Stimulated activated memory B cell treated with anti-CD40 and anti-IgM and Interleukin-4, amounts not matched to agents 10 μg/mL and 1 μg/mL and 100 μg/mL, for 72 hours (primary cell): ENCODE measurements around the gene SAPCD1.

Source experiments
- ATAC-seq: fragments of 150-1000 bp; cut with Tn5 transposase; 2 replicates; pipeline ENCODE4 v1.10.0; 2021
- H3K27ac Mint-ChIP-seq: one replicate; pipeline ENCODE4 v1.8.0; 2022; ENCODE audit warnings: mild to moderate bottlenecking, mixed read lengths
- H3K27me3 Mint-ChIP-seq: one replicate; pipeline ENCODE4 v1.8.0; 2022; ENCODE audit warnings: mixed read lengths
- H3K36me3 Mint-ChIP-seq: one replicate; pipeline ENCODE4 v1.8.0; 2022; ENCODE audit warnings: mixed read lengths
- H3K4me1 Mint-ChIP-seq: one replicate; pipeline ENCODE4 v1.8.0; 2022; ENCODE audit warnings: mixed read lengths
- H3K4me3 Mint-ChIP-seq: one replicate; pipeline ENCODE4 v1.8.0; 2022; ENCODE audit warnings: mild to moderate bottlenecking, moderate library complexity, mixed read lengths
- H3K9me3 Mint-ChIP-seq: one replicate; pipeline ENCODE4 v1.8.0; 2022; ENCODE audit warnings: mixed read lengths

SAPCD1 gene

DNA sequence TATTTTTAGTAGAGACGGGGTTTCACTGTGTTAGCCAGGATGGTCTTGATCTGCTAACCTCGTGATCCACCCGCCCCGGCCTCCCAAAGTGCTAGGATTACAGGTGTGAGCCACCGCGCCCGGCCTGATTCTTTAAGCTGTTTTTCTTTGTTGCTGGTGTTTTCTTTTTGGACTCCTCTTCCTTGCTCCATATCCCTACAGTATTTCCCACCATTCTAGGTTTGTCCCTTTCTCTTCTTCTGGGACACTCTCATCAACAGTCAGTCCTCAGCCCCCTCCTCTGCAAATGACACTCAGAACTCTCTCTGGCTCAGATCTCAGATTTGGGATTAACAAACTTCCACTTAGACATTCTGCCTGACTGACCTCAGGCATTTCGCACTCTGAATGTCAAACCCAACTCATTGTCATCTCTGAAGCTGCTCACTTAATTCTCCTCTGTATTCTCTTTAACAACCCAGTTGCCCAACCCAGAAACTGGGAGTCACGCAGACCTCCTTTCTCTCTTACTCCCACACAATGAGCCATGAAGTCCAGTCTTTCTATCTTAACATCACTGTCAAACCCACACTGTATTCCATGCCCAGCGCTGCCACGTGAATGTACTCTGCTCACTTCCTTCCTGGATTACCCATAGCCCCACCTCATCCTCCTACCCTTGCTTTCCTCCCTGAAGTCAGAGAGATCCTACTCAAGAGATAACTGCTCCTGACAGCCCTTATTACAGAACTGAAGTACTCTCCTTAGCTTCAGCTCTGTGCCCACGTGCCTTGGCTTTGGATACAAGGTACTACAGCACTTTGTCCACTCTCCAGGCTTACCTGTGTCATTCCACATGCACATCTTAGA, 36.7 kb upstream of the SAPCD1 start:
- ATAC-seq: no peak
- Mint-ChIP-seq H3K27me3 (no peaks in the 10 kb centered on the region), H3K4me3 (no peak overlapping the region), H3K27ac (peak overlapping the region; percentile 86), H3K9me3 (no peaks in the 10 kb centered on the region), H3K4me1 (peaks cover 59% of the 10 kb centered on the region), H3K36me3 (peaks cover 32% of the 10 kb centered on the region)

DNA sequence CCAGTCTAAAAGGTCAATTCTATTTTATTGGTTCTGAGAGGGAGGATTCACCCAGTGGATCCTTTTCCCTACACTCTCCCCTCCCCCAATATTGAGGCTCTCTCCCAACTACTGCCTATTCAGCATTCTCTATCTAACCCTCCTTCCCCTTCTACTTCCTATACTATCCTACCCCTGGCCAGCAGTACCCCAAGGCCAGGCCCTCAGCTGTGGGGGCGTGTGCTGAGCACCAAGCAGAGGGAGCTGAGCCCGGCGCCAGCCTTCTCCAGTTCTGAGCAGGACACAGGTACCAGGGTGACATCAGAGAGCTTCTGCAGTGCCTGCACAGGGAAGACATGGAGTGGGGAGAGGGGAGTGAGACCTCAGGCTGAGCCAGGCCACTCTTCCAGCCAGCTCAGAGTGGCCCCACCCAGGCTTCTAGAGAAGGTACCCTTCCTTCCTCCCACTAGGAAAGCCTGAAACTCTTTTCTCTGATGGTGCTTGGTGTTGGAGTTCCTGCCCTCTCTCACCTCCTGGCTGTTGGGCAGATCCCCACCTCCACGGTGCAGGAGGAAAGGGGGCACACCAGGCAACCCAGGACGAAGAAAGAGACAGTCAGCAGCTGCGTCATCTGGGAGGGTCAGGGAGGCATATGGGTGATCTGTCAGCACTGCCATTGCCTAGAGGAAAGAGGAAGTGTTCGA, 35.3 kb upstream of the SAPCD1 start:
- peak overlapping the region; percentile 71 for H3K4me3 Mint-ChIP-seq
- H3K36me3 Mint-ChIP-seq: peaks cover 38% of the 10 kb centered on the region
- peaks cover 60% of the 10 kb centered on the region for H3K4me1 Mint-ChIP-seq
- H3K9me3 Mint-ChIP-seq: no peaks in the 10 kb centered on the region
- no peaks in the 10 kb centered on the region for H3K27me3 Mint-ChIP-seq
- H3K27ac Mint-ChIP-seq: peak overlapping the region; percentile 86
- ATAC-seq: peak; percentile 86

DNA sequence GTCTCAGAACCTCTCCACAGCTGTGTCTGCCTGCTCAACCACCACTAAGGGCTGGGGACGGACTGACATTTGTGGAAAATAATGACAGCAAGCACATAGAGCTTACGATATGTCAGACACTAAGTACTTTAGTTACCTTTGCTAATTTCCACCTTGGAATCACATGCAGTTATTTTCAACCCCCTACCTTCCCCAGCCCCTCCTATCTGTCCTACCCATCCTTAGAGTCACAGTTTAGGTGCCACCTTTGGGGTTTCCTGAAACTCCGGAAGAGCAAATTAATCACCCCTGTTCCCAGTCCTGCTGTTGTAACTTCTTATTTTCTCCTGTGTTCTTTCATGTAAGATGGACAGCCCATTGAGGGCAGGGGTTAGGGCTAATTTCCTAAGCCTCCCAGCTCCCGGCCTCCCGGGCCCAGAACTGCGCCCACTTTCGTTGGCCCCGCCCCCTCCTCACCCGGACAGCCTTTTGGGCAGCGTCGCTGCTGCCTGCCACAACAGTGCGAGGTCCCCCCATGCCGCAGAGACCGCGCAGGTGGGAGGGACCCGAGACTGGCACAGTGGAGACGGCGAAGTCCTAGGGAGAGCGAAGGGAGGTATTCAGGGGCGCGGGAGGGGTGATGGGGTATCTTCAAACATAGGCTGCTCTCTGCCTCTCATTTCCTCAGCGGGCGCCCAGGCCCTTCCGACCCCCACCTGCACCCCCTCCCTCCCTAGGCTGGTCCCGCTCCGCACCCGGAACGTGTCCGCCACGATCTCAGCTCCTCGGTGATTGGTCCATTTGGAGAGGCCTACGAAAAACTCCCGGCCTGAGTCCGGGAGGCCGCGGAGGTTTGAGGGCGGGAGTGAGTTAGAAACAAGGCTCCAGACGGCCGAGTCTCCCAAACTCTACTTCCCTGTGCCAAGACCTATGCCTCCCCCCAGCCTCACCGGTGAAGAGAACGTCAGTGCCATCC, 34.5 kb upstream of the SAPCD1 start:
- peaks cover 60% of the 10 kb centered on the region for H3K4me1 Mint-ChIP-seq
- no peak for ATAC-seq
- H3K4me3 Mint-ChIP-seq: peak overlapping the region; percentile 98
- H3K9me3 Mint-ChIP-seq: no peaks in the 10 kb centered on the region
- H3K27ac Mint-ChIP-seq: peak overlapping the region; percentile 86
- H3K36me3 Mint-ChIP-seq: peaks cover 38% of the 10 kb centered on the region
- no peaks in the 10 kb centered on the region for H3K27me3 Mint-ChIP-seq

DNA sequence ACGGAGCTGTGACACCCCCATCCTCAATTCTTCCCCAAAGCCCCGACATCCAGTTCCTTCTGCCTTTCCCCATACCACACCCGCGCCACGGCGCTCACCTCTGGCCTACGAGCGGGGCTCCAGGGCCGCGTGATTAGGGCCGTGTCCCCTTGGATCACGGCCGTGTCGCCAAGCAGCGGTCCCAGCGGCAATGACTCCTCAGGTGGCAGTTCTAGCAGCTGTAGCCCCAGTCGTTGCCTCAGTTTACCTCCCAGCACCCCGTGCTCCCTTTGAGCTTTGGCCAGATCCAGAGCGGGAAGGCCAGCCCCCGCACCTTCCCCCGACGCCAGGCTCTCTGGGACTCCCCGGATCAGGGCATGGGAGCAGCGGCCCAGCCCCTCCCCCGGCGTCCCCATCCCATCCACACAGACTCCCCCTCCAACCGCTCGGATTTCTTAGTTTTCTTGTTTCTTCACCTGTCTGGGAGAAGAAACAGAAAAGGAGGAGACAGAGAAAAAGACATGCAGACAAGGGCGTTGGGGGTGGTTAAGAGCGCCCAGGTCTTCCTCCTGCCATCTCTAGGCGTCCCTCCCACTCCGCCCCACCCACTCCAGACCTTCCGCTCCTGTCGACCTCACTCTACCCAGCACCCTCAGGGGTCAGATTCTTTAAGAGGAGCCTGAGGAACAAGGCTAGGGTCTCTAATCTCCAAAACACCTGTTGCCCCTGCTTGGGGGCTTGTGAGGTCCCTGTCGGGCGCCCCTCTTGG, 33.5 kb upstream of the SAPCD1 start, which contains the start of gene DDAH2:
TSS of gene DDAH2 (minus strand) at position 533 of the 748 bp plus-strand sequence. CDS start at position 395, 138 bp downstream.
- H3K4me3 Mint-ChIP-seq: peak within 1 kb of the TSS; percentile 98
- peaks cover 47% of the 10 kb centered on the region for H3K36me3 Mint-ChIP-seq
- no peaks in the 10 kb centered on the region for H3K27me3 Mint-ChIP-seq
- peak; percentile 38 for ATAC-seq
- H3K9me3 Mint-ChIP-seq: no peaks in the 10 kb centered on the region
- H3K27ac Mint-ChIP-seq: peak within 1 kb of the TSS; percentile 86
- peaks cover 58% of the 10 kb centered on the region for H3K4me1 Mint-ChIP-seq

DNA sequence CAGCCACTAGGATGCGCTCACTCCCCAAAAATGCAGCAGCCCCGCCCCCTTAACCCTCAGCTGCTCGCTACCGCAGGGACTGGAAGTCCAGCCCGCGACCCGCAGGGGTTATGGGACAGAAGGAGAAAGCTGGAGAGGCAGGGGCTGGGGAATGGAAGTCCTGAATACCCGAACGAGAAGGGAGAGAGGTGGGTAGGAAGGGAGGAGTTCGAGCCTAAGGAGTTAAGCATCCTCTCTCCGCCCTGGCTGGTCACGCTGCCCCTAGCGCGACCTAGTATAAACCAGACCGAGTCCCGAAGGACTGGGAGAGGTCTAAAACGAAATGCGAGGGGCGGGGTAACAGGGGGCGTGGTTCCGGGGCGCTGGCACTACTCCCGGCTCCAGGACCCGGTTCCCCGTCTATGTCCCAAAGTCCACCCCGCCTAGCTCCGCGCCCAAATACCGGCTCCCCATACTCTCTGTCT, 32.9 kb upstream of the SAPCD1 start:
- Mint-ChIP-seq H3K27ac (peak overlapping the region; percentile 86), H3K36me3 (peaks cover 47% of the 10 kb centered on the region)

DNA sequence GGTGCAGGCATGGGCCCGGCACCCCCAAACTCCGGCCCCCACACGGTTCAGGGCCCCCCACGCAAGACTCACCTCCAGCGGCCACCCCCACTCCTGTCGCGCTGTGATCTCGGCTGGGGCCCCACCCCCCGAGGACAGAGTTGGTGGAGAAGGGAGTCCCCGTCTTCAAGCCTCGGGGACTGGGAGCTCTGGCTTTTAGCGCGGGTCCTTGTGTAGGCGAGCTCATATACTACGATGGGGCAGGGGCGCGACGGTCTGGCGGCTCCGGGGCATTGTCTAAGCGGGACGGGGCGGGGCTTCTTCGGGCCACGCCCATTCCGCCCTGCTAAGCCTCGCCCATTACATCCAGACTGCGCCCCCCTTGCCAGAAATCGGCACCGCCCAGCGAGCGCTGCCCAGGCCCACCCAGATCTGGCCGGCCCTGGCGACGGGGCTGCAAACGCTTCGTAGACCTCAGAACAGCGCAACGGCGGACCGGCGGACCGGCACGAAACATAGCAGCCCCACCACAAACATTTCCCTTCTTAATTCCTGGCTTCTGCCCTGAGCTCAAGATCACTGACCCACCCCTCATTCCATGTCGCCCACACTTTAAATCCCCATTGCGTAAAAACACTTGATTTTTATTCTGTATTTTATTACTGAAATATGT, 32.4 kb upstream of the SAPCD1 start:
- peaks cover 50% of the 10 kb centered on the region for H3K36me3 Mint-ChIP-seq
- peaks cover 68% of the 10 kb centered on the region for H3K4me1 Mint-ChIP-seq
- peak overlapping the region; percentile 98 for H3K4me3 Mint-ChIP-seq

More for the DNA sequence above, 32.9 kb upstream of the SAPCD1 start:
- Mint-ChIP-seq H3K4me1 (peaks cover 63% of the 10 kb centered on the region), H3K4me3 (peak overlapping the region; percentile 98), H3K27me3 (no peaks in the 10 kb centered on the region), H3K9me3 (no peaks in the 10 kb centered on the region)
- ATAC-seq: peak; percentile 87

DNA sequence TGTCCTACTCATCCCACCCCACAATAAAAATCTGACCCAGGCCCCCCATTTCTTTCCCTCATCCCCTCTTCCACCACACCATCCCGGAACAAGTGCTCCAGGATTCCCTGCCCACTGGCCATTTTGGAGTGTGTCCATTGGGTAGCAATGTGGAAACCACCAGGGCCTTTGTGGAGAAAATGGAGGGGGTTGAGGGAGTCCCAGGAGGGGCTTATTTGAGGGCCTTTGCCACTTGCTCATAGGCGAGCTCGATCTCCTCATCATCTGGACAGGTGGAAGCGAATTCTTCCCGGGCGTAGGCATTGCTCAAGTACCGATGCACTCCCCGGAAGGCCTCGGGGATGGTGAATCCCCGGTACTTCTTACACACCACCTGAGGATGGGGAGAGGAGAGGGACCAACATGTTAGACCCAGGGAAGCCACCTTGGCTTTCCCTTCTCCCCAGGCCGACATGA, 31.8 kb upstream of the SAPCD1 start:
- peaks cover 64% of the 10 kb centered on the region for H3K4me1 Mint-ChIP-seq
- H3K9me3 Mint-ChIP-seq: no peaks in the 10 kb centered on the region
- H3K4me3 Mint-ChIP-seq: peak overlapping the region; percentile 98
- H3K27me3 Mint-ChIP-seq: no peaks in the 10 kb centered on the region
- peak overlapping the region; percentile 86 for H3K27ac Mint-ChIP-seq
- ATAC-seq: no peak
- H3K36me3 Mint-ChIP-seq: peaks cover 50% of the 10 kb centered on the region

More for the DNA sequence above, 32.4 kb upstream of the SAPCD1 start:
- no peaks in the 10 kb centered on the region for H3K27me3 Mint-ChIP-seq
- peak; percentile 77 for ATAC-seq
- peak overlapping the region; percentile 86 for H3K27ac Mint-ChIP-seq
- H3K9me3 Mint-ChIP-seq: no peaks in the 10 kb centered on the region

DNA sequence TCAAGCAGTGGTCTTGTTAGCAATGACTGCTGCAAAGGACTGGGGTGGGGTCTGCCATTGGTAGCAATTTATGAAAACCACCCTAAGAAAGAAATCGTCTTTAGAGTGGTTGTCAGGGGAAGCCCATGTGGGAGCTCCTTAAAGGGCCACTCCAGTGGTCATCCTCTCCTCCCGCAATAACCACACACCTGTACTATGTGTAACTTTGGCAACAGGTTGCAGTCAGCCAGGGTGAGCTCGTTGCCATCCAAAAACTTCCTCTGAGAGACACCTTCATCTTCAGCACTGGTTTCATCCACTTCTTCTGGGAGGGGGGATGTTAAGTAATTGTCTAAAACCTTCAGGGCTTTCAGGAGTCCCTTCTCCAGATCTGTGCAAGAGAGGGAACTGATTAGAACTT, 30.4 kb upstream of the SAPCD1 start:
- Mint-ChIP-seq H3K9me3 (no peaks in the 10 kb centered on the region), H3K36me3 (peaks cover 39% of the 10 kb centered on the region), H3K4me3 (no peak overlapping the region), H3K27me3 (no peaks in the 10 kb centered on the region), H3K27ac (no peak overlapping the region), H3K4me1 (peaks cover 57% of the 10 kb centered on the region)
- ATAC-seq: no peak

DNA sequence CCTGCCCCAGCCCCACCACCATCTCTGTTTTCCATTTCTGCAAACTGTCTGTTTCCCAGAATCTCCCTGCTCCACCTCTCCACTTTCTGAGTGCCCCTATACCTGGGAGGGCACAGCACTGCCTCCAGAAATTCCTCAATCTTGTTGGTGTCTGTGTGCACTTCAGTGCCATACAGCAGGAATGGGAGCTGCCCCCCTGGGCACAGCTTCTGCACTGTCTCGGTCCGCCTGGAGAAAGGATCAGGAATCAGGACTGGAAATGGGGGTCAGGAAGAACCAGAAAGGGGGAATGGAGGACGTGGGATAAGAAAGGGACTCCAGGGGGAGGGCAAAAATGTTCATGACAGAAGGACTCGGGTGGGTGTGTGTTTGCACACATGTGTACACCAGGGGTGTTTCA, 28.7 kb upstream of the SAPCD1 start:
- ATAC-seq: no peak
- H3K36me3 Mint-ChIP-seq: peaks cover 36% of the 10 kb centered on the region
- peaks cover 58% of the 10 kb centered on the region for H3K4me1 Mint-ChIP-seq
- no peaks in the 10 kb centered on the region for H3K9me3 Mint-ChIP-seq
- no peaks in the 10 kb centered on the region for H3K27me3 Mint-ChIP-seq
- peak overlapping the region; percentile 90 for H3K27ac Mint-ChIP-seq
- H3K4me3 Mint-ChIP-seq: peak overlapping the region; percentile 39

DNA sequence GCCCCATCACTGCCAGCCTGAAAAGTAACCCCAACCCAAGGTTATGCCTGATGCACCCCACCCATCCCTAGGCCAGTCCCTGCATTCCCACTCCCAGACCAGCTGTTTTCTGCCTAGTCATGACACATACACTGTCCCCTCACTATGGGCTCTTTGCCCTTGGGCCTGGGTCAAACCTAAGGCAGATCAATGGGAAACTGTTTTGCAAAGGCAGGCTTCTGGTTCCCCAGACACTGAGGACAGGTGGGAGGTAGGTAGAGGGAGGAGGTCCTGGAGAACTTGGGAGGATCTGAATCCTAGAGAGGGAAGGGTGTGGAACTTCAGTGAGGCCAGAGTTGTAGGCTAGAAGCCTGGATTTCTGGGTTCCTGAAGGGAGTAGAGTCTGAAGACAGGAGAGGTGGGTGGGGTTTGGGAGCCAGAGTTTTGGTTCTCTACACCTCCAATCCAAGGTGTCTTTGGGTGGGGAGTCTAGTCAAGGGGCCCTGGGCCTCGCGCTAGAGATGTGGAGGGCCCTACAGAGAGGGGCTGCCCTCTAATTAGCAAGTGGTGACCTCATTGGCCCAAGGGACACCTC, 28.1 kb upstream of the SAPCD1 start:
- Mint-ChIP-seq H3K4me1 (peaks cover 58% of the 10 kb centered on the region), H3K36me3 (peaks cover 36% of the 10 kb centered on the region)
- ATAC-seq: no peak

DNA sequence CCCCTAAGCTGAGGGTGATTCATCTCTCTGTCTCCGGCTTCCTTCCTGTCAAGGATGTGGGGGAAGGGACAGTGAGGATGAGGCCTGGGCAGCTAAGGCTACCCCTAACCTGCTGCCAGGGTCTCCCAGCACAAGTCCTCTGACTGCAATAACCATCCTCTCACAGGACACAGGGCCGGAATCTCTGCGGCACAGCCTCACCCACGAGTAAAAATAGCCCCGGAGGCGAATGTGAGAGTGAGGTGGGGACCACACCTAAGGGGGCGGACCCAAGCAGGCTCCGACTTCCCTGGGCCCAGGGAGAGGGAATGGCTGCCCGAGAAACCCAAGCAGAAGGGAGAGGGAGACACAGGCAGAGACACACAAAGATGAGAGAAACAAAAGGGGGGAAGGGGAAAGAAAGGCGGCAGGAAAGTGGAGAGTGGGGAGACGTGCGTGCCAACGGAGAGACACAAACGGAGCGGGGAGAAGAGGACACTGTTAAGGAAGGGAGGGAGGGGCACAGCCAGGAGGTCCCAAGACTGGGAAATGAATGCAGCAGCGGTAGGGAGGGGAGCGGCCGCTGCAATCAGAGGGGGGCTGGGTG, 27.5 kb upstream of the SAPCD1 start:
- ATAC-seq: peak; percentile 35
- Mint-ChIP-seq H3K4me3 (peak overlapping the region; percentile 95), H3K27me3 (no peaks in the 10 kb centered on the region), H3K27ac (peak overlapping the region; percentile 90), H3K9me3 (no peaks in the 10 kb centered on the region), H3K36me3 (peaks cover 36% of the 10 kb centered on the region), H3K4me1 (peaks cover 63% of the 10 kb centered on the region)

More for the DNA sequence above, 28.1 kb upstream of the SAPCD1 start:
- Mint-ChIP-seq H3K27ac (peak overlapping the region; percentile 90), H3K9me3 (no peaks in the 10 kb centered on the region), H3K4me3 (peak overlapping the region; percentile 95), H3K27me3 (no peaks in the 10 kb centered on the region)

DNA sequence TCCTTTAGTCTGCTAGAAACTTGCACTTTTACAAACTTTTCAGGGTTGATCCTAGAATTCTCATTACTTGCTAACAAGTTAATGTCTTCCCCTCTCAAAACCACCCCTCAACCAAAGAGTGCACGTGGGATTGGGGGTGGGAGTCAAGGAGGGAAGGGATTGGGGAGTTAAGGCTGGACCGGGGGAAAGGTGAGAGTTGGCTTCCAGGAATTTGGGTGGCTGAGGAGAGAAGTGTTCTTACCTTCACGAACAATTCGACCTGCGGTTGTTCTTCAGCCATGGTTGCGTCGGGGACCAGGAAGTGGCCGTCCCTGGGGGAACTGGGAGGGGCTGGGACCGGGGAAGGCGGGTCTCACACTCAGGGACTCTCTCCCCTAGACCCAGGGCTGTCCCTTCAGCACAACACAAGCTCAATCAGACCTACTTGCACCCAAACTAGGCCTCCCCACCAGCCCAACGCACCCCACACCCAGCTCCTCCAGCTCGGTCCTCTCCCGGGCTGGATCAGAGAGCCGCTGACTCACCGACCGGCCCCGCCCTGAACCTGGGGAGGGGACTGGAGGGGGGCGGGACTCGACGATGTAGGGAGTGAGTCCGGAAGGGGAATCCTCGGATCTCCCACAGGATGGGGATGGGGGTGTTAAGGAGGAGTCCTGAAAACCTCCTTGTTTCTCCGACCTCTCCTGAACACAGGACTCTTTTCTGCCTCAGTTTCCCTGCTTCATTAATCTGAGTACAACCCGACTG, 26.3 kb upstream of the SAPCD1 start, which contains the start of gene CLIC1:
TSS of gene CLIC1 (minus strand) at position 510 of the 747 bp plus-strand sequence. CDS start at position 280, 230 bp downstream.
- H3K4me1 Mint-ChIP-seq: peaks cover 63% of the 10 kb centered on the region
- H3K27me3 Mint-ChIP-seq: no peaks in the 10 kb centered on the region
- peak within 1 kb of the TSS; percentile 95 for H3K4me3 Mint-ChIP-seq
- peak; percentile 69 for ATAC-seq
- peak within 1 kb of the TSS; percentile 90 for H3K27ac Mint-ChIP-seq
- peaks cover 24% of the 10 kb centered on the region for H3K36me3 Mint-ChIP-seq
- H3K9me3 Mint-ChIP-seq: no peaks in the 10 kb centered on the region
